GM19193 (cell line): ENCODE data around the gene CENPK.

Experiments
- POLR2A ChIP-seq: IDR thresholded peaks from 4 replicates; pipeline ENCODE4 v1.6.1; 2011; ENCODE audit not compliant: insufficient read depth, insufficient read length; ENCODE audit errors: extremely low read depth

The CENPK gene

DNA sequence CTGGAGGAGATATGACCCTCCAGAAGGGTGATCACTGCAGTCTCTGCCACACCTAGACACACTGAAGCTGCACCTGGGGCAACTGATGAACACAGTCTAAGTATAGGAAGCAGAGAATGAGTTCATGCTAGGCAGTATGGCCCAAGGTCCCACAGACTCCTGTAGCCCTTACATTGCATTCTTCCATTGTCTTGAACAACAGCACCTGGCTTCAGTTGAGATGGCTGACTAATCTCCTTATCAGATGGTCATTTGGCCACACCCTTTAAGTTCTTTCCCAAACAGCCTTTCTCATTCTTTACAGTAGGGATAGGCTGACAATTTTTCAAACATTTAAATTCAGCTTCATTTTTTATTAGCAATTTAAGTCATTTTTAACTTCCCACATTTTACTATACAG is 23.1 kb downstream of the CENPK start:
- no peak for TF ChIP-seq POLR2A

DNA sequence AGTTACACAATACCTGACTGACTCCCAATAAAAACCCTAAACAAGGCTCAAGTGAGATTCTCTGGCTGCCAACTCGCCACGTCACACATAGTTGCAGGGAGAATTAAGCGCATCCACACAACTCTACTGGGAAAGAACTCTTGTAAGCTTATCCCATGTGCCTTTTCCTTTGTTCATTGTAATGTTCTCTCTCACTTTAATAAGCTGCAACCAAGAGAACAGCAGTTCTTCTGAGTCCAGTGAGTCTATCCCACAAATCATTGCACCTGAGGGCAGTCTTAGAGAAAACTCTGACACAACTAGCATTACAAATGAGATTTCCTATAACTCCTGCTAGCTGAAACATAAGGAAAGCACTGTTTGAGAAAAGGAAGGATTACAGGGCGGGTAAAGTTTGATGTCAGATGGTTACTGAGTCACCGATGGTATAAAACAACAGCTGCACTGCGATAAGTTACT is 27.4 kb downstream of the CENPK start:
- no peak for TF ChIP-seq POLR2A

DNA sequence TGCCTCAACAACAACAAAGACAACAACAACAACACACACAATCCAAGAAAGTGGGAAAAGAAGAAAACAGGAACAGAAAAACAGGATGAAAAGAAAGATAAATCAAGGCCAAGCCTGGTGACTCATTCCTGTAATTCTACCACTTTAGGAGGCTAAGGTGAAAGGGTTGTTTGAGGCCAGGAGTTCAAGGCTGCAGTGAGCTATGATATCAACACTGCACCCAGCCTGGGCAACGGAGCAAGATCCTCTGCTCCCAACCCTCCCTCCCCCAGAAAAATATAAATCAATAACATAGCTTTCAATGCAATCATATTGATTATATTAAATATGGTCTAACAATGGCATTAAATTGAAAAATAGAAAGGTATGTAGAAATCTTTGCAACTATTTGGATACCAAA is 32.1 kb downstream of the CENPK start:
- no peak for TF ChIP-seq POLR2A

DNA sequence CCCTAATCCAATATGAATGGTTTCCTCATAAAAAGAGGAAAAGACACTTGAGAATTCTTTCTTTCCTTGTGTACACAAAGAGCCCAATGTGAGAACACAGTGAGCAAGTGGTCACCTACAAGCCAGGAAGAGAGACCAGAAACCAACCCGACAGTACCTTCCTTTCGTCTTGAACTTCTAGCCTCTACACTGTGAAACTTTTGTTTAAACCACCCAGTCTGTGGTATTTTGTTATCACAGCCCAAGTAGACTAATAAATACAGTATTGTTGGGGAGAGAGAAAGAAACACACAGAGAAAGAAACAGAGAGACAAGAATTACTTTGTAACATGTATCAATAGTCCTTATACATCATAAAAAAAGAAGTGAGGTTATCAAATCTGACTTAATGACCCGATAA is 37.2 kb downstream of the CENPK start:
- TF ChIP-seq POLR2A, result no peak

DNA sequence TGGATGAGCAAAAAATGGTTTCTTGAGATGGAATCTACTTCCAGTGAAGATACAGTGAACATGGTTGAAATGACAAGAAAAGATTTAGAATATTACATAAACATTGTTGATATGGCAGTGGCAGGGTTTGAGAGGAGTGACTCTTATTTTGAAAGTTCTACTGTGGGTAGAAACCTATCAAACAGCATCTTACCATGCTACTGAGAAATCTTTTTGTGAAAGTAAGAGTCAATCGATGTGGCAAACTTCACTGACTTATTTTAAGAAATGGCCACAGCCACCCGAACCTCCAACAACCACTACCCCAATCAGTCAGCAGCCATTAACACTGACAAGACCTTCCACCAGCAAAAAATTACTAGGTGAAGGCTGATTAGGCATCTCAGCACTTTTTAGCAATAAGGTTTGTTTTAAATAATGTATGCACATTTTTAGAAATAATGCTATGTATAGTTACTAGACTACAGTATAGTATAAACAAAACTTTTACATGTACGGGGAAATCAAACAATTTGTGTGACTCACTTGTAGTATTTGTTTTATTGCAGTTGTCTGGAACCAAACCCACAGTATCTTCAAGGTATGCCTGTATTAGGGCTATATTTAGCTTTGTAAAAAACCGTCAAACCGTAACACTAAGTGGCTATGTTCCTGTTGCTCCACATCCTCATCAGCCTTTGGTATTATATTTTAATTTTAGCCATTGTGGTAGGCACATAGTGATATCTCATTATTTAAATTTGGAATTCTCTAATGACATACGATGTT is 50.6 kb downstream of the CENPK start:
- no peak for TF ChIP-seq POLR2A

DNA sequence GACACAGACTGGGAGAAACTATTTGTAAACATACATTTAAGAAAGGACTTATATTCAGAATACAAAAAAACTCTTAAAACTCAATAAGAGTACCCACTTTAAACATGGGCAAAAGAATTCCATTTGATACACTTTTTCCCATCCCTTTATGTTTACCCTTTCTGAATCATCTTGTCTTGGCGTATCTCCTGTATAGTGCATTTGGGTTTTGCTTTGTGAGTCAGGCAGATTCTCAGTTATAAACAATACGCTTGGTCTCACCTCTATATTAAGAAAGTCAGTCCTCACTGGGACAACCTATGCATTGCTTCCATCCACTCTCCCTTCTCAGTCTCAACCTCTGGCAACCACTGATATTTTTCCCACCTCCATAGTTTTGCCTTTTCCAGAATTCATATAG is 54.0 kb downstream of the CENPK start:
- TF ChIP-seq POLR2A, result no peak

DNA sequence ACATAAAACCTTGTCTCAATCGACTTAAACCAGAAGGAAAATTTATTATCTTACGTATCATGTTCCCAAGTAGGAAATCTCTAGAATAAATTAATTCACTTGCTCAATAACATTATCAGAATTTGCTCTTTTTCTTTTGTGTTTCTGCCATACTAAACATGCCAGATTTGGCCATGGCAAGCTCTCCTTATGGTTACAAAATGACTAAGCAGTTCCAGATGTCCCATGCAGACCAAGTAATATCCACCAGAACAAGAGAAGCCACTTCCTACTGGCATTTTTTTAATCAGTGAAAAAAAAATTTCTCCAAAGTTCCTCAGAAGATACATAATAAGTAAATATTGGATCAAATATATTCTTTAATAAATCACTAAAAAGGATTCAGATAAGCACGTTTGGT is 56.0 kb downstream of the CENPK start:
- TF ChIP-seq POLR2A, result no peak

DNA sequence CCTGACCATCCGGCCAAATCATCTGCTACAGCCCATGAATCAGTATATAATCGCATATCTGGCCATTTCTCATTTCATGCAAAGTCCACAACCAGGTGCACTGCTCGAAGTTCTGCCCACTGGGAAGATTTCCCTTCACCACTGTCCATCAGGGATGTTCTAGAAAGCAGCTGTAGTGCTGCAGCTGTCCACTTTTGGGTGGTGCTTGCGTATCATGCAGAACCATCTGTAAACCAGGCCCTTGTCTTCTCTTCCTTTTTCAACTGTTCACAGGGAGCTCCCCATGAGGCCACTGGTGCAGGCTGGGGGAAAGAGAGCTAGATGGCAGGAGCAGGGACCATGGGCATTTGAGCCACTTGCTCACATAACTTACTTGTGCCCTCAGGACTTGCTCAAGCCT is 73.8 kb downstream of the CENPK start:
- no peak for TF ChIP-seq POLR2A

DNA sequence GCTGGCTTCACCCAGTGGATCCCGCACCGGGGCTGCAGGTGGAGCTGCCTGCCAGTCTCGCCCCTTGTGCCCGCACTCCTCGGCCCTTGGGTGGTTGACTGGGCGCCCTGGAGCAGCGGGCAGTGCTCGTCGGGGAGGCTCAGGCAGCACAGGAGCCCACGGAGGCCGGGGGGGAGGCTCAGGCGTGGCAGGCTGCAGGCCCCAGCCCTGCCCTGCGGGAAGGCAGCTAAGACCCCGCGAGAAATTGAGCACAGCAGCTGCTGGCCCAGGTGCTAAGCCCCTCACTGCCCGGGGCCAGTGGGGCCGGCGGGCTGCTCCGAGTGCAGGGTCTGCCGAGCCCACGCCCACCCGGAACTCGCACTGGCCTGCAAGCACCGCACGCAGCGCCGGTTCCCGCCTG is 77.6 kb downstream of the CENPK start:
- TF ChIP-seq POLR2A, result no peak

DNA sequence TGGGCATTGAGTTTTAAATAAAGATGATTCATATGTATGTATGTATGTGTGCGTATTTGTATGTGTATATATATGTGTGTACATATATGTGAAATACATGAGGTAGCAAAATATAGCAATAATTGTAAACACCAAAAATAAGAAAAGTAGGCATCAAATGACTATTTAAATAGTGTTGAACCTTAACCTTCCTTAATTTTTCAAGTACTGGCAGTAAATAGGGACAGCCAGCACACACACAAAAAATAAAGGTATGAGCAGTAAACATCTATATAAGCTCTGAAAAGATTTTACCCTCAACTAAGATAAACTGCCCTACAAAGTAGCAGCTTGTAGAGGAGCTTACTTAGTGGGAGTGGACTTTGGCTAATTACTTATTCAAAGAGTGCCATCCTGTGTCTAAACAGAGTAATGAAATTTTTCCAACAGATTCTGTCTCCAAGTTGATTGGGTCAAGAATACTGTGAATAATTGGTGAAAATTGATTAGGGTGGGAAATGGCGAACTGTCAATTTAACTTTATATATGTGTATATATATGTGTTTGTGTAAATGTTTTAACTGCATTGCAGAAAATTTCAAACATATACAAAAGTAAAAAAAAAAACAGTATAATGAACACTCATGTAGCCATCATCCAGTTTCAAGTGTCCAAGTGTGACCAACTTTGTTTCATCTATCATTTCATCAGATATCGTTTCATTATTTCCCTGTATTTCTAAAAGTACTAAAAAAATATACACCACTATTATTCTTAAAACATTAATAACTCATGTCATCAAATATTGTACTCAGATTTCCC is 79.2 kb downstream of the CENPK start:
- TF ChIP-seq POLR2A, result no peak

DNA sequence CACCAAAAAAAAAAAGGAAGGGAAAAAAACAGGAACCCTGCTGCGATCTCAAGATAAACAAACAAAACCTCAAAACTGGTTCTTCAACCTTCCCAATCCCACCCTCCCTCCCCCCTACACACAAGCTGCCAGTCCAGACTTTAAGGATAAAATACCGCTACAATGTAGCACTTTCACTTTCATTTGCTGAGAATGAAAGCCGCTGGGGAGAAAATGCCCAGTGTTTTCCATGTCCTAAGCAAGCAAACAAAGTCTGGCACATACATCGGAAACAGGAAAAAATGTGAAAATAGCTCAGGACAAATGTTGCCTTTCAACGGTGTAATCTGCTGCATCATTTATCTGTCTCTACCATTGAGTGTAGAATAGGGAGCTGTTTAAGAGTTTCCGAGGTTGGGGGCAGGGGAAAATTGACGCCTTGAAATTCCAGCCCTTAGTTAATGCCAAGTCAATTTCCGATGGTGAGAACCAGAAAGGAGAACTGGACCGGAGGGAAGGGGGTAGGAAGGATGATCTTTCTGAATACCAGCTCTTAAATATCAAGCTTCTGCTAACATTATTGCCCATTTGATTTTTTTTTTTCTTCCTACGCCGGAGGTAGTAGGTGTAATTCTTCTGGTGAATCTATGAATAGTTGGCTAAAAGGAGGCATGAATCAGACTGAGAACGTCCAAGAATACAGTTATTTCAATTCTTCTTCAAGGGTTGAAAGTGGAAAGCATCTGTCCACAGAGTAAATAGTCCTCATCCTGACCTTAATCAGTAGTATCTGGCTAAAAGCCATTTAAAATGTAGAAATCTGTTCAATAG is 80.0 kb downstream of the CENPK start:
- TF ChIP-seq POLR2A, result no peak

DNA sequence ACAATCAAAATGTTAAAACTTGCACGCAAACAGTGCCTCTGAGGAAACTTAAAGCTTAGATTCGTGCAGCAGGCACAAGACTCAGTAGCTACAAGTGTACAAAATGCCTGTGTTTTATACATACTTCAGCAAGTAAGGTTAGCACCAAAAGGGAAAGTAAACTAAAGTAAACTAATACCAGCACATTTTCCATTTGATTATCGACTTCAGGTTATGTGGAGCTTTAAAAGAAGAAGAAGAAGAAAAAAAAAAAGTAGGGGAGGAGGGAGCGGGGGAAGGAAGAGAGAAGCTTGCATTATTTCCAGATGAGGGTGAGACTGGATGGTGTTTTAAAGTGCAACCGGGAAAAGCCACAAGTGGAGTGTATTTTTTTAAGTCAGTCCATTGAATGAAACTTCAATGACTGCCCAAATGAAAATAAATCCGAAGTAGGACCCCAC is 80.7 kb downstream of the CENPK start:
- no peak for TF ChIP-seq POLR2A

DNA sequence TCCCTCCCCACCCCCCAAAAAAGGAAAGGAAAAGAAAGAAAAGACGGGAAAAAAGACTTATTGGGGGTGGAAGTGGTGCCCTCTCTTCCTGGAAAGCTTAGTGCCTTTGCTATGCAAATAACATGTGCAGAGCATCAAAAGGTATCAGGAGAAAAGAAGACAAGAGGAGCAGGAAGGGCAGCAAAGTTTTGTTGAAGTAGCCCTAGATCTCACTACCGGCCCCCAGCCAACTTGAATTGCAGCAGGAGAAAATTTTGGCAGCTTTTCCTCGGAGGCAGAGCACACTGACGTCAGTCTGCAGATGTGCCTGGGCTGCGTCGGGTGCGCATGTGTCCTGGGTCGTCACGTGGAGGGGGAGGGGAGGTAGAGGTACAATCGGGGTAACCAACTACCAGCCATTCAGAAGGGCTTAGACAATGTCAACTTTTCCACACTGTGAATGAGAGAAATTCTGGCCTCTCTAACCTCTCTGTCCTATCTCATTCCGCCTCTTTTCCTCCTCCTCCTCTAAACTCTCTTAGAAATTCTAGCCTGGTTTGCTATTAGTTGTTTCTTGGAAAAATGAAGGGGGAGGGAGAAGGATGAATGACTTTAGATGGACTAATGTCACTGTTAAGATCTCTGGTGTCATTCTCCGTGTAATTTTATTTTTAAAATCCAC is 81.2 kb downstream of the CENPK start, which contains the start of gene ADAMTS6:
Gene ADAMTS6 (minus strand): TSS at position 286 of the 661 bp plus-strand sequence. CDS start 8,247 bp downstream, outside the sequence.
- peak; percentile 52 for TF ChIP-seq POLR2A

DNA sequence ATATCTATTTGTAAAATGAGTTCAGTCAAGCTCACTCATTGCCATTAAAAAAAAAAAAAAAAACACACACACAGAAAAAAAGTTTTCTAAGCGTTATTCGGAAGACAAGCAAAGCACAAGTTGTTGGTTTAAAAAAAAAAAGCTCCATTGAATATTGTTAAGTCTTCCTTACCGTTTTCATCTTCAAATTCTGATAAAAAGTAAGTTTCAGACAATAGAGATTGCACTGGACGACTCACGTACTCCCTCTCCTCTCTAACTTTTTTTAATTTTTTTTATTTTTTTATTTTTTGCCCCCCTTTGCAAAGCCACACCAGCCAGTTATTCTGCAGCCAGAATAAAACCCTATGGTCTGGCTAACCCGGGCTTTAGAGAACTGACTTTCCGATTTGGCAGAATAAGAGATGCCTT is 81.8 kb downstream of the CENPK start:
- no peak for TF ChIP-seq POLR2A
